Prostate gland (tissue), 2 donors: Measurements from ENCODE around the gene SNAP29.

Experiments used
- CTCF ChIP-seq, 4 experiments: fragments of 200-600 bp in 2 of 4; fragments of 450-650 bp in 2 of 4; sonication (generic) in 2 of 4; IDR thresholded peaks; 1 replicate in 3 of 4; 2 replicates in 1 of 4; pipeline ENCODE4 v1.5.1; 2016 to 2019; ENCODE audit warnings: antibody characterized with exemption in 4 of 4, mild to moderate bottlenecking in 2 of 4, moderate library complexity in 2 of 4
- POLR2A ChIP-seq: fragments of 450-650 bp; IDR thresholded peaks from one replicate; pipeline ENCODE4 v1.6.1; 2016; ENCODE audit warnings: antibody characterized with exemption, mild to moderate bottlenecking
- POLR2AphosphoS5 ChIP-seq: sonication (generic); formaldehyde crosslinking; IDR thresholded peaks from one replicate; pipeline ENCODE4 v1.6.1; 2017; ENCODE audit warnings: antibody characterized with exemption

GRCh38 chr22:20865875-20866445, 7.2 kb downstream of the SNAP29 start:
- TF ChIP-seq CTCF (IDR thresholded peaks at IDR 0.05) (no peak), POLR2A (no peak), POLR2AphosphoS5 (no peak)
